NOMO-1 treated with dmso at 0.1 percent for 144 hours (cell line): Measurements from ENCODE around the gene TOPORS.
"Not testable (repeated sequence)": the region's sequence is repeated elsewhere in the genome, so short reads cannot be mapped to it uniquely, and the experiment has no call there.

ENCODE experiments used
- DNase-seq: peaks from one replicate; lab custom pipeline; 2025; ENCODE audit not compliant: unreplicated experiment; lab: John Stamatoyannopoulos, UW

The TOPORS gene

DNA sequence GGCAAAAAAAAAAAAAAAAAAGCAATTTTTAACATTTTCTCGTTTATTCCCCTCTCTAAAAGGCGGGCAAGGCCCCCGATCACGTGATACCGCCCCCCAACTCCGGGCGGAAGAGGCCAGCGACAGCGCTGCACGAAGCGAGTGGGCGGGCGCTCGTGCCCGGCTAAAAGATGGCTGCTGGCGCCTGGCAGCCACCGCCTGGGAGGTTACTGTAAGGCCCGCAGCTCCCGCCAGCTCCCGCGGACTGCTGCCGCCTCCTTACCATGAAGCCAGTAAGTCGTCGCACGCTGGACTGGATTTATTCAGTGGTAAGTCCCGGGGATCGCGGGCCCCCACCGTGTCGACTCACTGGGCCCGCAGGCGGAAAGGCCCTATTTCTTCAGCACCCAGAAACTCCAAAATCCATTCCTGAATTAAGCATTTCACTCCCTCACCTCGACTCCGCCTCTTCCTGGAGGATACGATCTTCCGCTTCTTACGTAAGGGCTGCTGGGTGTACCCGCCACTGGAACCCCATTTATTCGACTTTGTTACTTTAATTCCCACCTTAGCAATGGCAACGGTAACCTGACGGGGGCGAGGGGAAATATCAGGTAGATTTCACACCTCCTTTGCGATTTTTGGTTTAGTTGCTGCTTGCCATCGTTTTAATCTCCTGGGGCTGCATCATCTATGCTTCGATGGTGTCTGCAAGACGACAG lies at the start of gene TOPORS, which contains the start of gene SMIM27:
TSS of gene TOPORS (minus strand) at position 415 of the 701 bp plus-strand sequence. CDS start at position 265, 150 bp downstream.
TSS of gene SMIM27 (plus strand) at position 156 of the 701 bp plus-strand sequence. CDS start at position 264, 108 bp downstream.
- peak; percentile 87 for DNase-seq

DNA sequence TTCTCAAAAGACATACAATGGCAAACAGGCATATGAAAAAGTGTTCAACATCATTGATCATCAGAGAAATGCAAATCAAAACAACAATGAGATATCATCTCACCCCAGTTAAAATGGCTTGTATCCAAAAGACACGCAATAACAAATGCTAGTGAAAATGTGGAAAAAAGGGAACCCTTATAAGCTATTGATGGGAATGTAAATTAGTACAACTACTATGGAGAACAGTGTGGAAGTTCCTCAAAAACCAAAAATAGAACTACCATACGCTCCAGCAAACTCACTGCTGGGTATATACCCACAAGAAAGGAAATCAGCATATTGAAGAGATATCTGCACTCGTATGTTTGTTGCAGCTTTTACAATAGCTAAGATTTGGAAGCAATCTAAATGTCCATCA lies 46.6 kb upstream of the TOPORS start:
- DNase-seq = not testable (repeated sequence)

DNA sequence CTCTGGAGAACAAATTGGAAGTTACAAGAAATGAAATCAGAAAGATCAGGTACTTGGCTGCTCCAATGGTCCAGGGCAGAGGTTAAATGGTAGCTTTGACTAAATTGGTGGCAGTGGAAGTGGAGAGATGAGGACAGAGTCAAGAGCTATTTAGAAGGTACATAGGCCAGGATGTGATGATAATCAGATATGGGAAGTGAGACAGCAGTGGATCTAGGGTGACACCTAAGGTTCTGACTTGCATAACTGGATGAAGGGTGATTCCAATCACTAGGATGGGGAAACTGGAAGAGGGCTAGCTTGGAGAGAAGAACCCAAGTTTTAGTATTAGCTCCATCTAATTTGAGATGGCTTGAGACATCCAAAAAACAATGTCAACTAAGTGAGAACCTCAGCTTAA lies 44.5 kb upstream of the TOPORS start:
- DNase-seq = no peak

DNA sequence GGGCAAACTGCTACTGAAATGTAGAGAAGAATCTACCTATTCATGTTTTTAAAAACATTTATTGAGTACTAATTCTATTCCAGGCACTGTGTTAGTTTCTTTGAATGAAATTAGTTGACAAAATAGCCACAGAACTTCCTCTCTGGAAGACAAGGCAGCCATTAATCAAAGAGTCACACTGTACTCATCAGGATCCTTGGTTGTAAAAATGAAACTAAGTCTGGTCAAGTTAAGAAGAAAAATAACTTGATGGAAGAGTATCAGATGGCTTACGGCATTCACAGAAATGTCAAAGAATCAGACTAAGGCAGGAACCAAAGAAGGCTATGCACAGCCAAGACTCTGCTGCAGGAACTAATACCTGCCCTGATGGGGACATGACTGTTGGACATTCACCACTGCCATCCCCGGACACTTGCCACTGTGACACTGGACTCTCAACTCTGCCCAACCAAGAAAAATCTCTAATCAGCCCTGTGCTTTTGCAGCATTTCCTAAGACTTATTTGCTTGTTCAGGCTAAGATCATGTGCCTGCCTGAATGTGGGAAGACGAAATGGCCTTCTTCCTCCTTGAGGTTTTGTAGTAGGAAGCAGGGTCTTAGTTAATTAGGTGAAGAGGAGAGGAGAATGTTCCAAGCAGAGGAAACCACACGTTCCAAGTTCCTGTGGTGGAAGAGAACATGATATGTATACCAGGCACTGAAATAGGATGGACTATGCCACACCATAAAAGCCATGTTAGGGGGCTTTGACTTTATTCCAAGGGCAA lies 43.9 kb upstream of the TOPORS start:
- no peak for DNase-seq

DNA sequence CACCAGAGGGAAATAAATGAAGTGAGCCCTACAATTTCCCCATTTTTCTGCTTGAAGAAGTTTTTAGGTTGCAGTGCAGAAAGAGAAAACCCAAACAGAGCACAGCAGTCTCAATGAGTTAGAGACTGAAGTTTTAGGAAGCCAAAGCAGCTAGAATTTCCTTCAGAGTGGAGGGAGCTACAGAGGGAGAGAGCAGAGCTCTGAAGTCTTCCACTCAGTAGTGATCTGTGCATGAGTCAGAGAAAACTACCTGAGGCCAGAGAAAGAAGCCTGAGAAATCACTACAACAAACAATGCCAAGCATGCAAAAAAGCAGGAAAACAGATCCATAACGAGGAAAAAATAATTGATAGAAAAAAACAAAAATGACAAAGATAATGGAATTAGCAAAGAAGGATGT lies 38.5 kb upstream of the TOPORS start:
- DNase-seq = no peak

DNA sequence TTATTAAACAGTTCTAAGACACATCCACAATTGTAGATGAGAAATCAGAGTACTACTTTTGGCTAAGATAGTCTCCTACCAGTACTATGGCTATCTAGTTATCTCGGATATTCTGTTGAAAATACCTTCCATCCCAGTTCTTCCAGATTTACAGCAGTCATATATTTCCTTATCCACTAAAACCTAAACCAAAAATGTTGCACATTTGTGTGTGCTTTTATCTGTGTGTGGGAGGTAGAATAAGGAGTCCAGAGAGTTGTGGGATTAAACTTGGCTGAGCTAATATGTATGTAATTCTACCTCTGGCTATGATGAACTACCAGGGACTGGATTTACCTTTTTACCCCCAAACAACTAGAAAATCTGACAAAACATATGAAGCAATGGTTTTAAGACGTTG lies 38.1 kb upstream of the TOPORS start:
- no peak for DNase-seq

DNA sequence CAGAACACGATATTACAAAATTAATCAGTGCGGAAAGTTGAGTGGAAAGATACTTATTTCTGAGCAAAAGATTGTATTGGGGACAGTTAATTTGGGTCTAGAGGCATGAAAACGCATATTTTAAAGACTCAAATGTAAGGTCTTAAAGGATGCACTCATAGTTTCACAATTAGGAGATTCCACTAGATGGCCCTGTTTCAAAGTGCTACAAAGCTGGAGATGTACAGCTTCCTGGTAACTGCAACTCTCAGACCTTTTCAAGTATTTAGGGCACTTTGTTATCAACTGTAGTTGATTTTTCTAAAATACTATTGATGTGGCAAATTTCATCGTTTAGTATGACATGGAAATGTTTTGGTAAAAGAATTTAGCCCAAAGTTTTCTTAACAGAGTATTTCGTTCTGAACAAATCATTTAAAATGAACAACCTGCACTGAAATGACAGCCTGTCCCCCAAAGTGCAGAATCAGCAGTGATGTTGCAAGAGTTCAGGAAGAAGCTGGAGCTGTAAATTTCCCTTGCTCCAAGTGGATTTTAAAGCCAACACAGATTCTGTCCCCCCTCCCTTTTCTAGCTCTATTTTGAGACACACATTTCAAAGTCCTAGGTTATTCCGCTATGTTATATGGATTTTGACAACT lies 36.8 kb upstream of the TOPORS start:
- DNase-seq = no peak

DNA sequence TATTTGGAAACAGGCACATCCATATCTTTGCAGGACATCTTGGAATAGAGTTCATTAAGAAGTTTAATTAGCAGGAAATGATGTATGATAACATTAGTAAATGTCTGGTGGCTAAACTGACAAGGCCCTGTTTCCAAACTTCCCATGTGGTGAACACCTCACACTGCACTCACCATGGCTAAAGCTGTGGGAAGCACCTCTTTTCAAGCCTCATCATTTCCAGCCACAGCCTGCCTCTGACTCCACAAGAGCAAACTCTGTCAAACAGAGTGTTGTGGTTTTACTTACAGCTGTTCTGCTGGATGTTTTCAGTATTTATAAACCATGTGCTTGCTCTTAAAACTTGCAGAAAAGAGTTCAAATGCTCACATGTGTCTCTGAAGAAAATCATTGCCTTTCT lies 35.5 kb upstream of the TOPORS start:
- no peak for DNase-seq

DNA sequence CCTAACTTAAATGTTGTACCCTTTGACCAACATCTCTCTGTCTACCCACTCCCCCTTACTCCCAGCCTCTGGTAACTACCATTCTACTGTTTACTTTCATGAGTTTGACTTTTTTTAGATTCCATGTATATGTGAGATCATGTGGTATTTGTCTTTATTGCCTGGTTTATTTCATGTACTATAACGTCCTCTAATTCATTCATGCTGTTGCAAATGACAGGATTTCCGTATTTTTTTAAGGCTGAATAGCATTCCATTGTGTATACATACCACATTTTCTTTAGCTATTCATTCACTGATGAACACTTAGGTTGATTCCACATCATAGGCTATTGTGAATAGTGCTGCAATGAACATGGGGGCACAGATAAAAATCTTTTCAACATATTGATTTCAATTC lies 32.4 kb upstream of the TOPORS start:
- DNase-seq = no peak

DNA sequence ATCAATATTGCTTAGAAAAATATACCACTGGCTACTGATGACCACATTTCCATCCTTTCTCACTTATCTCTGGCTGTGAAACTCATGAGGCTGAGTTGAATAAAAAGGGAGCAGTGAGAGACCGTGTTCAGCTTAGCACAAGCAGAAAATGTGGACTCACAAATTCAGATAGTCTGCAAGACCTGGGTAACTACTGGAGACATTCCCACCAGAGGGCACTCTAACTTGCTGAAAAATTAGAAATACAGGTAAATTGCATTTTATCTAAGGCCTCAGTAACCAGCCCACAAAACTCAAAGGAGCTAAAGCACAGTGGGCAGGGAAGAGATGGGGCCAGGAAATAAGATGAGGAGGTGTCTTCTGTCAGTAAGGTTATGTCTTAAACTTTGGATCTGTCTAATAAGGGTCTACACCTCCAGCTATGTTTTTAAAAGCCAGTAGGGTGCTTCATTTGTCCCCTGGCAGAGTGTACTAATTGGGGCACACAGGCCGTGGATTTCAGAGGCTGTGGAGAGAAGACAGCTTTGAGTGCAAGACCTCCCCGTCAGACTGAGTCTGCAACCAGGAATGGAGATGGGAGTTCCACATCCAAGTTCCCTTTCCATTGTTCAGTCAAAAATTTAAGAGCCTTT lies 29.2 kb upstream of the TOPORS start:
- DNase-seq = no peak

DNA sequence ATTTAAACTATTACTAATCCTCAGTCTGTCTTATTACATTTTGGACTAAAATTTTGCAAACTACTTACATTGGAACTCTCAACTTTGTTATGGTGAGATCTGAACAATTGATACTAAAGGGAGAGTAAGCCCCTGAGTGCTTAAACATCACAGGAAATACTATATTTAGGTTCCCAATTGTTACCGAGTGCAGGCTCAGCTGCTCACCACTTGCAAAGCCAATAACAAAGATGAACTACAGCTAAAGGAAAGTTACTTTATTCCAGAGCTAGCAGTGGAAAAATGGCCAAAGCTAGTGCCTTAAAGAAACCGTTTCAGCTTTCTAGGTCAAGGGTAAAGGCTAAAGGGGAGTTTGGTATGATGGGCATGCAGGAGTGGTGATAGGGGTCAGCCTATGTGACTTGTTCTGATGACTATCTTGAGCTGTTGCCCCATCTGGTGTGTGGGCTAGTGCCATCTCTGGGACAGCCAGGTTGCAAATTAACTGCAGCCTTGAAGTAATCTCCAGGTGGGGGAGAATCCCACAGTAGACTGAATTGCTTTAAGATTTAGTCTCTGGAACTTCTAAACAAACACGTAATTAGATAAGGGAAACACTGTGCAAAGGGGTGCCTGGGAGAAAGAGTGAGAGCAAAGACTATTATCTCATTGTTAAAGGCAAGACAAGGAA lies 28.4 kb upstream of the TOPORS start:
- no peak for DNase-seq

DNA sequence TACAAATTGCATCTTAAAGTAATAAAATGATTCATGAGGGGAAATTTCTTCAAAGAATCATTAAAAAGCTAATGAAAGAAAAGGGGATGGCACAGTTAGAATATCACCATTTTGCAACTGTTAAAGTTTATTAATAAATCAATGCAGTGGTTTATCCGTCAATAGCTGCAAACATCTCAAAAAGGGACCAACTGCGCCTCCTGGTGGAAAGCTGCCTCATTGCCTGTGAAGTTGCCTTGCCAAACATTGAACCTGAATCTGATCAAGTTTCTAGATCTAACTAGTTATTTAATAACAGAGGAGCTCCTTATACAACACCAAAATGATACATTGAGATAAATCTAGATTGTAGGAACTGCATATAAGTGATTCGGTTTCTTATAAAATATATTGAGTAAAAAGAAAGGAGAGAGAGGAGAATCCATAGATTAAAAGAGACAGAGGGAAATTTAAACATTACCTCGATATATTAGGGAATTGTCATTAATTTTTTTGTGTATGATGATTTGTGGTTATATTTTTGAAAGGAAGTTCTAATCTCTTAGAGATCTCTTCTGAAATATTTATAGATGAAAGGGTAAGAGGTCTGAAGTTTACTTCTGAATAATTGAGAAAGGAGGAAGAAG lies 27.4 kb upstream of the TOPORS start:
- no peak for DNase-seq

DNA sequence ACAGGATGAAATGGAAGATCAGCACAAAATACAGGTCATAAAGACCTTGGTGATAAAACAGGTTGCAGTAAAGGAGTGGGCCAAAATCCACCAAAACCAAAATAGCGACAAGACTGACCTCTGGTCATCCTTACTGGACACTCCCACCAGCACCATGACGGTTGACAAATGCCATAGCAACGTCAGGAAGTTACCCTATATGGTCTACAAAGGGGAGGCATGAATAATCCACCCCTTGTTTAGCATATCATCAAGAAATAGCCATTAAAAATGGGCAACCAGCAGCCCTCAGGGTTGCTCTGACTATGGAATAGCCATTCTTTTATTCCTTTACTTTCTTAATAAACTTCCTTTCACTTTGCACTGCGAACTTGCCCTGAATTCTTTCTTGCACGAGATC lies 26.6 kb upstream of the TOPORS start:
- DNase-seq = no peak

DNA sequence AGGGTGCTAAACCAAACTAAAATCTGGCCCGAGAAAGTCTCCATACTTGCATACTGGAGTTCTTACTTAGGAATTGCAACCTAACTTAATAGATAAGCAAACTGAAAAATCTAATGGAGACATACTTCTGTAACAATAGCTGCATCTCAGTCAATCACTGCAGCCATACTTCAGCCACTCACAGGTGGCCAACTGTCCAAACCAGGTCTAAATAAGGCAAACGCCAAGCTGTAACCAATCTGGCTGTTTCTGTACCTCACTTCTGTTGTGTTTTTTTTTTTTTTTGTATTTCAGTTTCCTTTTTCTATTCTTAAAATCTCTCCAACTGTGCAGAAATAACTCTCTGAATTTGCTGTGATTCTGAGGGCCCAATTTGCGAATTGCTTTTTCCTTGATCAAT lies 24.9 kb upstream of the TOPORS start:
- DNase-seq = no peak

DNA sequence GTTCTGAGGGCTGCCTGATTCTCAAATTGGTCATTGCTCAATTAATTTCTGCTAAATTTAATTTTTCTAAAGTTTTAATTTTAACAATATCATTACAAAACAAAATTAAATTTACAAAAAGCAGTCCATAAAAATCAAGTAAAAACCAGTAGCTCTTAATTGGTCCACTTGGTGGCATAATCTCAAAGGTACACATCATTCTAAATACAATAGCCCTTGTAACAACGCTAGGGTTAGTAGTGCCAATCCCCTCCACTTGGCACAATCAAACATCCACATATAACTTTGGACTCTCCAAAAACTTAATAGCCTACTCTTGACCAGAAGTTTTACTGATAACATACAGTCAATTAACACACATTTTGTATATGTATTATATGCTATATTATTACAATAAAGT lies 22.5 kb upstream of the TOPORS start:
- DNase-seq = no peak

DNA sequence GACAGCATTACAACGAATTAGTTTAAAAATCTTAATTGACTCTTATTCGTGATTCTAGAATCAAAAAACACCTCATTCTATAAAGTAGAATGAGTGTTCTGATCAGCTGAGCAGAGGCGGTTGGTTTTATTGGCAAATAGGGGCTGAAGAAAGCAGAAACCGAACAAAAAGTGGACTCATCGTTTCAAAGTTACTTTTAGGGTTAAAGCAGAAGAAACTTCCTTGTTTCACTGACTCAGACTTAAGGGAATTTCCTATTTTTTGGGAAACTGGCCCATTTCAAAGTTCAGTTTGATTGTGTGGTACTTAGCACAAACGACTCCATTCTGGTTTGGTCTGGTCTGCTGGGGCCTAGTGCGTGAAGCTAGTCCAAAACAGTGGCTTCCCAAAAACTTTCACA lies 21.4 kb upstream of the TOPORS start:
- no peak for DNase-seq

DNA sequence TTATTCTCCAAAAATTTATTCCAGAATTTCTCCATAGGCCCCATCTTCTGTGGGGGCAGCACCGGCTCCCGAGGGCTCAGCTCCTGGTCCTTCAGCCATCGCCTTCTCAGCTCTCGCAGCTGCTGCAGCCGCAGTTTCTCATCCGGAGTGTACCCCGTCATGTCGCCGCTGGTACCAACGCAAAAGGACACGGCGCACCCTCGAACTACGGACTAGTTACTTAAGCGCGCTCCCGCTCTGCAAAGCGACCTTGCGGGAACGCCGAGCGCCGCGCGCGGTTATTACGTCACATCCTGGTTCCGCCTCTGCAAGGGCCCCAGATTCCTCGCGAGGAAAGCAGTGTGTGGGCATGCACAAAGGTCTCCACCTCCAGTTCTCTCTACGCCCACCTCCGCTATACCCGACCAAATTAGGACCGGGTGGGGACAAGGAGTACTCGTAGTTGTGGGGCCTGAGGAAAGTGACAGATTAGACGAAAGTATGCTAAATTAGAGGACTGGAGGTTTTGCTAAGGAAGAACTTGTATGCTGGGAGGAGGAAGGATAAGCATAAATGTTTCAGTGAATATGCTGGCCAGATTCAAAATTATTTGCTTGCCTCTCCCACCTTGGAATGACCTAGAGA lies 20.6 kb upstream of the TOPORS start, which contains the start of gene NDUFB6:
TSS of gene NDUFB6 (minus strand) at position 260 of the 624 bp plus-strand sequence. CDS start at position 161, 99 bp downstream.
- DNase-seq = peak; percentile 95

DNA sequence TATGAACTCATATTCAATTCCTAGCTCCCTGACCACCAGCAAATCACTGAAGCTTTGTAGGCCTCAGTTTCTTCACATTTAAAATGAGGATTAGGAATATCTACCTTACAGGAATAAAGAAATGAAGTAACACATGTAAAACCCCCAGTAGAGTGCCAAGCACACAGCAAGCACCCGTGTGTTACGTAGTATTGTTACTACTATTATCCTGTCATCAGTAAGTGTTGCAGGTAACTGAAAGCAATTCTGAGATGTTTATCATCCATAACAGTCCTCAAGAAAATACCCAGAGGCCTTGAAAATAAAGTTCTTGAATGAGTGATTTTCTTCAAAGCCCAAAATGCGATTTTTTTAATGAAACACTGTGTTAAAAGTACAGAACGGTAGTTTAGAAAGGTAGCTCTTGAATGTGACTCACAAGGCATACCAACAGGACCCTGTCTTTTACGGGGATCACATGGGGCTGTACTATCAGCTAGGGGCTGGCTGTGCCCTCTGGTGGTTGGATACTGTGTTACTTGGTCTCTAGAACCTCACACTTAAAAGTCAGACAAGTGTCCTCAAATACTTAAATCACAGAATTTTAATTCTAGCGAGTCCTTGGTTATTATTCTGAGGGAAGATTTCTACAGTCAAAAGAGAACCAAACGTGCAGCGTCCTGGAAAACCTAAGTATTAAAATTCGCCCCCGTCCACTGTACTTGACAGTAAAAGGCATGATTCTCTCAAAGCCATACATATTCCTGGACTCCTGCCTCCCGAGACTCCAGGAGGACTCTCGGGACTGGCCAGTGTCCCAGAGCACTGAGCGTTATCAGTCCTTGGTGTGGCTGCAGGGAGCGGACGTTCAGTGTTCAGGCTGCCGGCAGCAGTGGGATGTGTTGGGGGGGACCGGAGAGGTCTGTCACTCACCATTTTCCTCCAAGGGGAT lies 19.8 kb upstream of the TOPORS start:
- peak; percentile 37 for DNase-seq

DNA sequence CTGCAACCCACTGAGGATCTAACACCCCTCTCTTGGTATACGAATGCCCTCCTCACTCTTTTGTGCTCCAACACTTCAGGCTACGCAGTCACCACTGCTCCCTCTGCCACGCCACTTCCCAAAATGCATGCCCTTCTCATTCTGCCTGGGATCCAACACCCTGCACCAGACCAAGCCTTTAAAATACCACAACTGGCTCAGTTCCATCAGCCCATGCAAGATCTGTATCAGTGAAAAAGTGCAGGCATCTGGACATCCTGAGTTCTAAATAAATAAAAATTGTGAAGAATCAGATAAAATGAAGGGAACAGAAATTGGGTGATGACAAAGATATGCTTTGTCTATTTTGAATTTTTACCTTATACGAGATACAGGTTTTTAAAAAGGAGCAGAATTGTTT lies 17.9 kb upstream of the TOPORS start:
- DNase-seq = no peak
